Uterus (tissue), 4 donors: ENCODE results near the gene PIP4K2B. TPM values are rescaled to one million over a fixed set of nuclear protein-coding genes. Genes with fewer than 3 reads are reported as not detected.
A peak's percentile ranks its signal among the peaks of the same experiment; 100 is the strongest.

ENCODE experiments used
- DNase-seq, 2 donors: peaks; one replicate each; pipeline ENCODE4 v3.0.0-alpha.2; 2019 to 2020
- H3K27ac ChIP-seq, 2 donors: fragments of 200-600 bp; sonication (generic); 1 replicate in 1 of 2; 2 replicates in 1 of 2; pipeline ENCODE4 v1.5.1; 2016 to 2018
- H3K27me3 ChIP-seq, 2 donors: fragments of 200-600 bp; sonication (generic); one replicate each; pipeline ENCODE4 v1.5.1; 2018 to 2019; ENCODE audit warnings: control low read depth in 1 of 2
- H3K36me3 ChIP-seq, 2 donors: fragments of 200-600 bp; sonication (generic); one replicate each; pipeline ENCODE4 v1.5.1; 2019; ENCODE audit warnings: control low read depth in 1 of 2
- H3K4me1 ChIP-seq, 2 donors: fragments of 200-600 bp; sonication (generic); one replicate each; pipeline ENCODE4 v1.5.1; 2018 to 2019; ENCODE audit warnings: control low read depth in 1 of 2
- H3K4me3 ChIP-seq, 2 donors: fragments of 200-600 bp; sonication (generic); 1 replicate in 1 of 2; 2 replicates in 1 of 2; pipeline ENCODE4 v1.5.1; 2018 to 2019; ENCODE audit warnings: mild to moderate bottlenecking in 1 of 2
- H3K9me3 ChIP-seq, 2 donors: fragments of 200-600 bp; sonication (generic); one replicate each; pipeline ENCODE4 v1.5.1; 2019; ENCODE audit warnings: control low read depth in 1 of 2
- POLR2A ChIP-seq, 2 donors: fragments of 450-650 bp; IDR thresholded peaks; one replicate each; pipeline ENCODE4 v1.6.1; 2016; ENCODE audit warnings: antibody characterized with exemption in 2 of 2, mild to moderate bottlenecking in 1 of 2, moderate library complexity in 1 of 2
- intact Hi-C: fragments of 100-400 bp; cut with DNase I; formaldehyde crosslinking; loops from one replicate; pipeline ENCODE4 v1.15.1; 2023; ENCODE audit warnings: low total_unique reads
- total RNA-seq, 4 donors: library from RNA; depleted of rRNA in 3 of 4; stranded (reverse); fragments of >200 nt in 3 of 4; gene quantifications; one replicate each; pipeline versions ENCODE4 v1.1.0 to v1.2.4, GENCODE V29; 2014 to 2023
- TF ChIP-seq, protein P1 (sequence below), 4 experiments: fragments of 200-600 bp in 2 of 4; fragments of 450-650 bp in 2 of 4; sonication (generic) in 2 of 4; IDR thresholded peaks; one replicate each; pipeline ENCODE4 v1.5.1; 2016 to 2019; ENCODE audit warnings: antibody characterized with exemption in 4 of 4, mild to moderate bottlenecking in 2 of 4, moderate library complexity in 1 of 4
- donor health status: DM: yes; HTN: yes; CAD: no.

The PIP4K2B gene
- total RNA-seq: 10 to 100 TPM; 23.2 to 89.5 (median 42.3) TPM

DNA sequence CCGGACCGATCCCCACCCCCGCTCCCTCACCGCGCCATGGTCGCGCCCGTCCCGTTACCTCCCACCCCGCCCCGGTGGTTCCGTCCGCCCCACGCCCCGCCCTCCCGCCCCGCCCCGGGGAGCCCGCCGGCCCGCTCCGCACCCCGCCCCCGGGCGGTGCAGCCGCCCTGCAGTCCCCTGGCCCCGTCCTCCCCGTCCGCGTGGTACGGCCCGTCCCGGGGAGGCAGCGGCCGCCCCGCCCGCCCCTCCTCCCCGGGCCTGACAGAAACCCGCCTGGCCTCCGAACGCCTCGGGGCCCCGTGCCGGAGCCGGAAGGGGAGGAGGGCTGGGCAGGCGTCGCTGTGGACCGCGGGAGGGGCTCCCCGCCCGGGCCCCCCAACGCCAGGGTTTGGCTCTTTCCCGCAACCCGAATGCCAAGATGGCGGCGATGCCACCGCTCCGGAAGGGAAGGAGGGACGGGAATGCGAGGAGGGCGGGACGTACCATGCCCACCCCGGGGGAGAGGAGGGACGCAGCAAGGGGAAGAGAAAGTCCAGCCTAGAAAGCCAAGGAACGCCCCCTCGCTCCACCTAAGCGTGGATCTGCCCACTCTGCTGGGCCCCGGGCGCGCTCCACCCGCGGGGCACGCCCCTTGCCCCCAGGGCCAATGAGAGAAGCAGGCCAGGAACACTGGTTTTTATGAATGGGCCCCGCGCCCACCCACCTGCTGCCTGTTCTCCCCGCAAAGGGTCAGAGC, at the start of gene PIP4K2B:
Gene PIP4K2B (minus strand): TSS at position 56 of the 736 bp plus-strand sequence. CDS start 132 bp downstream, outside the sequence.
- H3K27ac ChIP-seq: peak within 1 kb of the TSS; percentile 99 to 100
- no peaks in the 10 kb centered on the region for H3K9me3 ChIP-seq
- peaks cover 5 to 14% of the 10 kb centered on the region in 2 donors for H3K4me1 ChIP-seq
- H3K4me3 ChIP-seq: peak within 1 kb of the TSS; percentile 54 to 76
- intact Hi-C loops: no loop called here
- peak in 1 of 2 donors; percentile 52 for TF ChIP-seq POLR2A (IDR thresholded peaks at IDR 0.05)
- TF ChIP-seq, protein P1, sequence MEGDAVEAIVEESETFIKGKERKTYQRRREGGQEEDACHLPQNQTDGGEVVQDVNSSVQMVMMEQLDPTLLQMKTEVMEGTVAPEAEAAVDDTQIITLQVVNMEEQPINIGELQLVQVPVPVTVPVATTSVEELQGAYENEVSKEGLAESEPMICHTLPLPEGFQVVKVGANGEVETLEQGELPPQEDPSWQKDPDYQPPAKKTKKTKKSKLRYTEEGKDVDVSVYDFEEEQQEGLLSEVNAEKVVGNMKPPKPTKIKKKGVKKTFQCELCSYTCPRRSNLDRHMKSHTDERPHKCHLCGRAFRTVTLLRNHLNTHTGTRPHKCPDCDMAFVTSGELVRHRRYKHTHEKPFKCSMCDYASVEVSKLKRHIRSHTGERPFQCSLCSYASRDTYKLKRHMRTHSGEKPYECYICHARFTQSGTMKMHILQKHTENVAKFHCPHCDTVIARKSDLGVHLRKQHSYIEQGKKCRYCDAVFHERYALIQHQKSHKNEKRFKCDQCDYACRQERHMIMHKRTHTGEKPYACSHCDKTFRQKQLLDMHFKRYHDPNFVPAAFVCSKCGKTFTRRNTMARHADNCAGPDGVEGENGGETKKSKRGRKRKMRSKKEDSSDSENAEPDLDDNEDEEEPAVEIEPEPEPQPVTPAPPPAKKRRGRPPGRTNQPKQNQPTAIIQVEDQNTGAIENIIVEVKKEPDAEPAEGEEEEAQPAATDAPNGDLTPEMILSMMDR (IDR thresholded peaks at IDR 0.05): peak in 1 of 4 experiments; percentile 21
- H3K27me3 ChIP-seq: no peaks in the 10 kb centered on the region
- peak; percentile 96 to 97 for DNase-seq
- H3K36me3 ChIP-seq: no peaks in the 10 kb centered on the region

GRCh38 chr17:38848557-38848891, 49.2 kb upstream of the PIP4K2B start:
- DNase-seq: no peak
- Histone ChIP-seq H3K9me3 (no peaks in the 10 kb centered on the region), H3K36me3 (no peaks in the 10 kb centered on the region), H3K4me3 (no peak overlapping the region), H3K27ac (no peak overlapping the region), H3K4me1 (no peaks in the 10 kb centered on the region), H3K27me3 (no peaks in the 10 kb centered on the region)
- intact Hi-C loops: no loop called here
- TF ChIP-seq POLR2A (IDR thresholded peaks at IDR 0.05): no peak
- TF ChIP-seq, protein P1 (IDR thresholded peaks at IDR 0.05): no peak

- DNase-seq: no peak
- Histone ChIP-seq H3K27me3 (no peaks in the 10 kb centered on the region), H3K4me1 (no peaks in the 10 kb centered on the region), H3K36me3 (no peaks in the 10 kb centered on the region), H3K27ac (no peak overlapping the region), H3K4me3 (no peak overlapping the region), H3K9me3 (no peaks in the 10 kb centered on the region)
- no peak for TF ChIP-seq POLR2A (IDR thresholded peaks at IDR 0.05)
- TF ChIP-seq, protein P1 (IDR thresholded peaks at IDR 0.05): no peak
- intact Hi-C loops: no loop called here
Observed at GRCh38 chr17:38844261-38844757, 45.0 kb upstream of the PIP4K2B start.

GRCh38 chr17:38825762-38826247, 26.4 kb upstream of the PIP4K2B start:
- Histone ChIP-seq H3K27me3 (no peaks in the 10 kb centered on the region), H3K4me3 (peak overlapping the region; percentile 76 to 81), H3K9me3 (no peaks in the 10 kb centered on the region), H3K4me1 (peaks cover 9 to 10% of the 10 kb centered on the region in 2 donors), H3K36me3 (no peaks in the 10 kb centered on the region), H3K27ac (peak overlapping the region; percentile 91 to 93)
- TF ChIP-seq POLR2A (IDR thresholded peaks at IDR 0.05): no peak
- TF ChIP-seq, protein P1 (IDR thresholded peaks at IDR 0.05): no peak
- DNase-seq: peak in 1 of 2 donors; percentile 17
- intact Hi-C loops: no loop called here
